Neuronal stem cell (in vitro differentiated cells): Measurements from ENCODE around the gene FASTK.
A peak's percentile ranks its signal among the peaks of the same experiment; 100 is the strongest.

Experiments used
- DNase-seq: peaks from one replicate; pipeline ENCODE4 v3.0.0-alpha.2; 2013; ENCODE audit warnings: low spot score
- H2AFZ ChIP-seq: one replicate; pipeline ENCODE4 v1.6.1; 2013; ENCODE audit warnings: mild to moderate bottlenecking, low read length, inconsistent platforms
- H2AK5ac ChIP-seq: 2 replicates; pipeline ENCODE4 v1.6.1; 2013; ENCODE audit warnings: low read depth, mild to moderate bottlenecking, inconsistent platforms, low read length, moderate library complexity, mixed read lengths
- H2BK120ac ChIP-seq: 2 replicates; pipeline ENCODE4 v1.6.1; 2013; ENCODE audit warnings: low read depth, mild to moderate bottlenecking, inconsistent platforms, low read length, moderate library complexity, mixed read lengths
- H2BK12ac ChIP-seq: one replicate; pipeline ENCODE4 v1.6.1; 2013; ENCODE audit warnings: low read length, inconsistent platforms
- H2BK15ac ChIP-seq: 2 replicates; pipeline ENCODE4 v1.6.1; 2013; ENCODE audit warnings: mild to moderate bottlenecking, low read length, inconsistent platforms, mixed read lengths
- H2BK5ac ChIP-seq: one replicate; pipeline ENCODE4 v1.6.1; 2013; ENCODE audit warnings: inconsistent platforms, mild to moderate bottlenecking, low read length, moderate library complexity
- H3K14ac ChIP-seq: one replicate; pipeline ENCODE4 v1.6.1; 2013; ENCODE audit warnings: low read length, inconsistent platforms
- H3K18ac ChIP-seq: 2 replicates; pipeline ENCODE4 v1.6.1; 2013; ENCODE audit warnings: low read length, inconsistent platforms
- H3K23ac ChIP-seq: 2 replicates; pipeline ENCODE4 v1.6.1; 2013; ENCODE audit warnings: low read depth, mild to moderate bottlenecking, mixed read lengths, low read length, inconsistent platforms; ENCODE audit not compliant: poor library complexity
- H3K27ac ChIP-seq: replicated peaks from 3 replicates; pipeline ENCODE4 v1.5.1; 2013; ENCODE audit warnings: low read length, inconsistent platforms
- H3K27me3 ChIP-seq, 3 experiments: 2 replicates each; pipeline ENCODE4 v1.6.1; 2013; ENCODE audit warnings: low read length in 3 of 3, mild to moderate bottlenecking in 2 of 3, inconsistent platforms in 1 of 3, low read depth in 1 of 3, mixed read lengths in 1 of 3, moderate library complexity in 1 of 3; ENCODE audit not compliant: control insufficient read depth in 3 of 3, insufficient read depth in 3 of 3
- H3K36me3 ChIP-seq, 2 donors: replicated peaks in 1 of 2; 2 replicates each; pipeline ENCODE4 v1.6.1; 2013; ENCODE audit warnings: low read length in 2 of 2; ENCODE audit not compliant: control insufficient read depth in 2 of 2, insufficient read depth in 2 of 2
- H3K4ac ChIP-seq: 2 replicates; pipeline ENCODE4 v1.6.1; 2013; ENCODE audit warnings: inconsistent platforms, mild to moderate bottlenecking, low read length, moderate library complexity
- H3K4me1 ChIP-seq, 2 donors: 1 replicate in 1 of 2; 2 replicates in 1 of 2; pipeline ENCODE4 v1.6.1; 2013; ENCODE audit warnings: low read length in 2 of 2, low read depth in 1 of 2; ENCODE audit not compliant: control insufficient read depth in 2 of 2, insufficient read depth in 1 of 2
- H3K4me2 ChIP-seq: one replicate; pipeline ENCODE4 v1.6.1; 2013; ENCODE audit warnings: mild to moderate bottlenecking, low read length, inconsistent platforms; ENCODE audit not compliant: insufficient read depth, poor library complexity, severe bottlenecking
- H3K4me3 ChIP-seq, 2 donors: 2 replicates each; pipeline ENCODE4 v1.5.1; 2013; ENCODE audit warnings: low read length in 2 of 2, mild to moderate bottlenecking in 2 of 2, inconsistent platforms in 1 of 2, moderate library complexity in 1 of 2
- H3K79me1 ChIP-seq: one replicate; pipeline ENCODE4 v1.6.1; 2013; ENCODE audit warnings: low read depth, mild to moderate bottlenecking, inconsistent platforms, low read length, moderate library complexity
- H3K9ac ChIP-seq: one replicate; pipeline ENCODE4 v1.6.1; 2013; ENCODE audit warnings: mild to moderate bottlenecking, low read depth, low read length, inconsistent platforms; ENCODE audit not compliant: poor library complexity
- H3K9me3 ChIP-seq, 2 donors: replicated peaks in 1 of 2; 2 replicates each; pipeline versions ENCODE3 to v1.6.1; 2013; ENCODE audit warnings: low read length in 2 of 2, mild to moderate bottlenecking in 2 of 2, inconsistent platforms in 1 of 2, low read depth in 1 of 2, mixed read lengths in 1 of 2, moderate library complexity in 1 of 2; ENCODE audit not compliant: control insufficient read depth in 2 of 2, insufficient read depth in 1 of 2
- H4K8ac ChIP-seq: one replicate; pipeline ENCODE4 v1.6.1; 2013; ENCODE audit warnings: low read depth, mild to moderate bottlenecking, inconsistent platforms, low read length, moderate library complexity
- H4K91ac ChIP-seq: one replicate; pipeline ENCODE4 v1.6.1; 2013; ENCODE audit warnings: low read length, low read depth, mild to moderate bottlenecking, inconsistent platforms; ENCODE audit not compliant: poor library complexity
- WGBS, 2 donors: extraction: QIAGEN DNeasy Blood & Tissue Kit; methylation state at CpG; one replicate each; pipeline ENCODE4 v1.1.7; 2013; ENCODE audit warnings: missing lambda C conversion rate in 2 of 2, mixed read lengths in 1 of 2; ENCODE audit not compliant: insufficient read length in 2 of 2, insufficient replicate concordance in 1 of 2; ENCODE audit errors: extremely low coverage in 2 of 2; 5-methylcytosine and 5-hydroxymethylcytosine counted together

The FASTK gene

GRCh38 chr7:151117565-151117964, 37.0 kb upstream of the FASTK start:
- H2AFZ ChIP-seq, result no peak overlapping the region
- H3K27me3 ChIP-seq, result peaks cover 0 to 3% (median 0%) of the 10 kb centered on the region in 3 experiments
- H2BK5ac ChIP-seq, result no peak overlapping the region
- H3K23ac ChIP-seq, result no peak overlapping the region
- H4K8ac ChIP-seq, result no peak overlapping the region
- no peak for DNase-seq
- H3K79me1 ChIP-seq, result peaks cover 37% of the 10 kb centered on the region
- H2BK120ac ChIP-seq, result peak overlapping the region; percentile 81
- no peak overlapping the region for H3K4me3 ChIP-seq
- no peak overlapping the region for H3K27ac ChIP-seq
- WGBS, 2 donors, result no CpG with 5 or more reads among the region's 12 CpGs
- peaks cover 0 to 1% of the 10 kb centered on the region in 2 donors for H3K9me3 ChIP-seq
- no peak overlapping the region for H2BK12ac ChIP-seq
- no peak overlapping the region for H2BK15ac ChIP-seq
- no peak overlapping the region for H3K4me2 ChIP-seq
- no peak overlapping the region for H4K91ac ChIP-seq
- H3K9ac ChIP-seq, result peak overlapping the region; percentile 21
- peaks cover 32 to 43% of the 10 kb centered on the region in 2 donors for H3K36me3 ChIP-seq
- H2AK5ac ChIP-seq, result peak overlapping the region; percentile 43
- H3K4ac ChIP-seq, result no peak overlapping the region
- H3K4me1 ChIP-seq, result peaks cover 11 to 21% of the 10 kb centered on the region in 2 donors
- no peak overlapping the region for H3K18ac ChIP-seq
- no peak overlapping the region for H3K14ac ChIP-seq

GRCh38 chr7:151116603-151117440, 36.2 kb upstream of the FASTK start:
- Histone ChIP-seq H2AK5ac (peak overlapping the region; percentile 14), H3K27ac (no peak overlapping the region), H3K23ac (peak overlapping the region; percentile 22), H3K14ac (no peak overlapping the region), H4K8ac (no peak overlapping the region), H2BK5ac (no peak overlapping the region), H3K27me3 (peaks cover 0 to 3% (median 0%) of the 10 kb centered on the region in 3 experiments), H3K4me2 (no peak overlapping the region), H3K9ac (peak overlapping the region; percentile 24), H3K79me1 (peaks cover 38% of the 10 kb centered on the region), H3K4ac (no peak overlapping the region), H2BK12ac (no peak overlapping the region), H2BK15ac (no peak overlapping the region), H4K91ac (no peak overlapping the region), H3K36me3 (peaks cover 32 to 43% of the 10 kb centered on the region in 2 donors), H3K9me3 (peaks cover 0 to 1% of the 10 kb centered on the region in 2 donors), H3K4me1 (peaks cover 11 to 19% of the 10 kb centered on the region in 2 donors), H2AFZ (no peak overlapping the region), H2BK120ac (no peak overlapping the region), H3K4me3 (no peak overlapping the region), H3K18ac (no peak overlapping the region)
- DNase-seq, result no peak
- no CpG with 5 or more reads among the region's 27 CpGs for WGBS, 2 donors

GRCh38 chr7:151115836-151116418, 35.3 kb upstream of the FASTK start:
- Histone ChIP-seq H3K4me3 (peak overlapping the region in 1 of 2 donors; percentile 80), H3K36me3 (peaks cover 30 to 41% of the 10 kb centered on the region in 2 donors), H3K23ac (peak overlapping the region; percentile 60), H4K8ac (no peak overlapping the region), H4K91ac (no peak overlapping the region), H2BK15ac (no peak overlapping the region), H3K9me3 (peaks cover 0 to 1% of the 10 kb centered on the region in 2 donors), H3K18ac (no peak overlapping the region), H2BK5ac (no peak overlapping the region), H2AK5ac (peak overlapping the region; percentile 64), H3K4ac (no peak overlapping the region), H3K14ac (peak overlapping the region; percentile 14), H2BK12ac (no peak overlapping the region), H3K4me2 (peak overlapping the region; percentile 90), H3K27me3 (peaks cover 0 to 3% (median 0%) of the 10 kb centered on the region in 3 experiments), H3K27ac (no peak overlapping the region), H2AFZ (no peak overlapping the region), H3K4me1 (peaks cover 11 to 19% of the 10 kb centered on the region in 2 donors), H2BK120ac (no peak overlapping the region), H3K9ac (peak overlapping the region; percentile 63), H3K79me1 (peaks cover 35% of the 10 kb centered on the region)
- no peak for DNase-seq
- WGBS, 2 donors, result no CpG with 5 or more reads among the region's 14 CpGs
